Suprapubic skin (tissue), 4 donors: Measurements from ENCODE around the gene CRB2.

Source experiments
- CTCF ChIP-seq, 2 donors: fragments of 200-600 bp in 1 of 2; fragments of 450-650 bp in 1 of 2; sonication (generic) in 1 of 2; IDR thresholded peaks; one replicate each; pipeline ENCODE4 v1.5.1; 2016 to 2019; ENCODE audit warnings: antibody characterized with exemption in 2 of 2, mild to moderate bottlenecking in 1 of 2, moderate library complexity in 1 of 2
- EP300 ChIP-seq: sonication (generic); formaldehyde crosslinking; IDR thresholded peaks from one replicate; pipeline ENCODE4 v1.6.1; 2017; ENCODE audit warnings: antibody characterized with exemption
- POLR2A ChIP-seq, 2 donors: fragments of 450-650 bp; IDR thresholded peaks; one replicate each; pipeline ENCODE4 v1.6.1; 2017; ENCODE audit warnings: antibody characterized with exemption in 2 of 2, mild to moderate bottlenecking in 2 of 2, moderate library complexity in 2 of 2
- POLR2AphosphoS5 ChIP-seq, 3 donors: sonication (generic); formaldehyde crosslinking; IDR thresholded peaks; one replicate each; pipeline ENCODE4 v1.6.1; 2017; ENCODE audit warnings: antibody characterized with exemption in 3 of 3

DNA sequence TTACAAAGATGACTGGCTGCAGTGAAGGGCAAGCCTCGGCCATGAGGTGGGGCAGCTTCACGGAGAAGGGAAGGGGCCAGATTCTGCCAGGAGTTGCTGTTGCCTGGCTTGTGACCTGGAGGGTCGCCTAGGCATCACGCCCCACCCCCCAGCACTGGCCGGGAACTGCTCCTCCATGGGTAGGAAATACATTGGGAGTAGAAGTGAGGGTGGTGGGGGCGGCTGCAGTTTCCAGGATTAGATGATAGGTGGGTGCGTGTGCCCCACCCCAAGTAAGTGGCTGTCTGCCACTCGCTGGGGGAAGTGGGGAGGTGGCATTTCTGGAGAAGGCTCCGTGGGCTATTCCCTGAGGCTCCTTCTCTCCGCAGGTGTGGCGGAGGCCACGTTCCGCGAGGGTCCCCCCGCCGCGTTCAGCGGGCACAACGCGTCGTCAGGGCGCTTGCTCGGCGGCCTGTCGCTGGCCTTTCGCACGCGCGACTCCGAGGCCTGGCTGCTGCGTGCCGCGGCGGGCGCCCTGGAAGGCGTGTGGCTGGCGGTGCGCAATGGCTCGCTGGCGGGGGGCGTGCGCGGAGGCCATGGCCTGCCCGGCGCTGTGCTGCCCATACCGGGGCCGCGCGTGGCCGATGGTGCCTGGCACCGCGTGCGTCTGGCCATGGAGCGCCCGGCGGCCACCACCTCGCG is 16.9 kb downstream of the CRB2 start:
- TF ChIP-seq POLR2AphosphoS5 (IDR thresholded peaks at IDR 0.05): no peak
- no peak for TF ChIP-seq POLR2A (IDR thresholded peaks at IDR 0.05)
- TF ChIP-seq CTCF (IDR thresholded peaks at IDR 0.05): no peak
- TF ChIP-seq EP300: no peak
